Loucy (cell line): Measurements from ENCODE around the gene RAB3GAP1.

Experiments used
- H2AFZ ChIP-seq: fragments of 200-600 bp; sonication (generic); 2 replicates; pipeline ENCODE4 v1.6.0; 2016; ENCODE audit warnings: antibody characterized with exemption, mild to moderate bottlenecking, low read length, moderate library complexity
- H3F3A ChIP-seq: fragments of 200-600 bp; 2 replicates; pipeline ENCODE4 v1.6.0; 2016; ENCODE audit warnings: antibody characterized with exemption, low read depth, mild to moderate bottlenecking
- H3K27me3 ChIP-seq: fragments of 200-600 bp; sonication (generic); 2 replicates; pipeline ENCODE4 v1.6.1; 2014; ENCODE audit warnings: low read length, mild to moderate bottlenecking; ENCODE audit not compliant: insufficient read depth, poor library complexity, severe bottlenecking
- H3K36me3 ChIP-seq: fragments of 200-600 bp; sonication (generic); 2 replicates; pipeline ENCODE4 v1.6.1; 2016; ENCODE audit warnings: low read length; ENCODE audit not compliant: insufficient read depth
- H3K4me1 ChIP-seq: fragments of 200-600 bp; sonication (generic); 2 replicates; pipeline ENCODE4 v1.5.1; 2014; ENCODE audit warnings: low read length, mild to moderate bottlenecking; ENCODE audit not compliant: insufficient read depth, poor library complexity, severe bottlenecking
- H3K4me2 ChIP-seq: fragments of 200-600 bp; sonication (generic); 2 replicates; pipeline ENCODE4 v1.6.0; 2014; ENCODE audit warnings: antibody characterized with exemption, low read length, low read depth, mild to moderate bottlenecking; ENCODE audit not compliant: poor library complexity, severe bottlenecking
- H3K4me3 ChIP-seq: fragments of 200-600 bp; sonication (generic); 2 replicates; pipeline ENCODE4 v1.5.1; 2014; ENCODE audit warnings: low read length, mild to moderate bottlenecking, mixed read lengths; ENCODE audit not compliant: poor library complexity, severe bottlenecking
- H3K79me2 ChIP-seq: fragments of 200-600 bp; sonication (generic); 2 replicates; pipeline ENCODE4 v1.6.1; 2014; ENCODE audit warnings: low read length; ENCODE audit not compliant: insufficient read depth
- H3K9ac ChIP-seq: fragments of 200-600 bp; sonication (generic); 2 replicates; pipeline ENCODE4 v1.6.0; 2014; ENCODE audit warnings: mild to moderate bottlenecking, low read depth, low read length, moderate library complexity; ENCODE audit not compliant: poor library complexity, severe bottlenecking
- H3K9me2 ChIP-seq: fragments of 200-600 bp; sonication (generic); replicated peaks from 2 replicates; pipeline ENCODE4 v1.6.1; 2016; ENCODE audit warnings: low read depth, low read length, mixed read lengths
- H3K9me3 ChIP-seq: fragments of 200-600 bp; sonication (generic); 2 replicates; pipeline ENCODE4 v1.6.1; 2014; ENCODE audit warnings: mild to moderate bottlenecking, antibody characterized with exemption, low read length, low read depth; ENCODE audit not compliant: insufficient read depth
- H4K20me1 ChIP-seq: fragments of 200-600 bp; sonication (generic); 2 replicates; pipeline ENCODE4 v1.6.0; 2014; ENCODE audit warnings: antibody characterized with exemption, low read length, mild to moderate bottlenecking; ENCODE audit not compliant: insufficient read depth, poor library complexity, severe bottlenecking
- CTCF ChIP-seq: fragments of 200-600 bp; sonication (generic); conservative IDR thresholded peaks from 2 replicates; pipeline ENCODE4 v1.5.1; 2014; ENCODE audit warnings: mild to moderate bottlenecking, antibody characterized with exemption, low read length
- EZH2phosphoT487 ChIP-seq: fragments of 200-600 bp; IDR thresholded peaks from 2 replicates; pipeline ENCODE4 v1.6.1; 2018; ENCODE audit warnings: antibody characterized with exemption, mild to moderate bottlenecking, moderate library complexity, borderline replicate concordance

The RAB3GAP1 gene

GRCh38 chr2:135202751-135203150 is 150.7 kb downstream of the RAB3GAP1 start:
- Histone ChIP-seq H3K9me3 (no peaks in the 10 kb centered on the region), H3K27me3 (no peaks in the 10 kb centered on the region), H3F3A (no peaks in the 10 kb centered on the region), H2AFZ (no peak overlapping the region), H4K20me1 (no peaks in the 10 kb centered on the region), H3K9ac (no peak overlapping the region), H3K4me1 (no peaks in the 10 kb centered on the region), H3K4me3 (no peak overlapping the region), H3K9me2 (no peaks in the 10 kb centered on the region), H3K4me2 (no peak overlapping the region), H3K36me3 (peaks cover 11% of the 10 kb centered on the region; the same call in 1 of the 2 replicates), H3K79me2 (no peaks in the 10 kb centered on the region)
- TF ChIP-seq CTCF (no peak), EZH2phosphoT487 (no peak)

GRCh38 chr2:135203944-135204343 is 151.9 kb downstream of the RAB3GAP1 start:
- H3K79me2 ChIP-seq, result no peaks in the 10 kb centered on the region
- H2AFZ ChIP-seq, result no peak overlapping the region
- no peak for TF ChIP-seq CTCF
- no peak for TF ChIP-seq EZH2phosphoT487
- H3K4me3 ChIP-seq, result no peak overlapping the region
- H3K27me3 ChIP-seq, result no peaks in the 10 kb centered on the region
- H3F3A ChIP-seq, result no peaks in the 10 kb centered on the region
- H3K36me3 ChIP-seq, result peaks cover 11% of the 10 kb centered on the region; the same call in 1 of the 2 replicates
- no peaks in the 10 kb centered on the region for H4K20me1 ChIP-seq
- no peak overlapping the region for H3K9ac ChIP-seq
- H3K4me1 ChIP-seq, result peaks cover 7% of the 10 kb centered on the region
- no peaks in the 10 kb centered on the region for H3K9me3 ChIP-seq
- H3K4me2 ChIP-seq, result no peak overlapping the region
- no peaks in the 10 kb centered on the region for H3K9me2 ChIP-seq

- no peaks in the 10 kb centered on the region for H3K79me2 ChIP-seq
- no peak overlapping the region for H2AFZ ChIP-seq
- TF ChIP-seq CTCF (no peak), EZH2phosphoT487 (no peak)
- no peaks in the 10 kb centered on the region for H4K20me1 ChIP-seq
- H3K27me3 ChIP-seq, result no peaks in the 10 kb centered on the region
- H3K36me3 ChIP-seq, result 0 out of 2 replicates have a peak, but pooled peaks cover 4% of the 10 kb centered on the region
- H3K9me3 ChIP-seq, result no peaks in the 10 kb centered on the region
- H3K4me2 ChIP-seq, result no peak overlapping the region
- H3K4me1 ChIP-seq, result peaks cover 7% of the 10 kb centered on the region
- H3F3A ChIP-seq, result no peaks in the 10 kb centered on the region
- H3K9me2 ChIP-seq, result no peaks in the 10 kb centered on the region
- no peak overlapping the region for H3K4me3 ChIP-seq
- no peak overlapping the region for H3K9ac ChIP-seq
Observed at GRCh38 chr2:135208016-135208415, 155.9 kb downstream of the RAB3GAP1 start.
